ENCODE measurements around the gene KCNH2.

- TF ChIP-seq ZHX1 (CRISPR knock-in tag; IDR thresholded peaks at IDR 0.05; ENCODE audit: low read depth) (no peak), ATF4 (CRISPR knock-in tag; IDR thresholded peaks at IDR 0.05) (no peak), ZNF501 (CRISPR knock-in tag; IDR thresholded peaks at IDR 0.05) (no peak), KLF16 (CRISPR knock-in tag; IDR thresholded peaks at IDR 0.05) (no peak), ZNF180 (CRISPR knock-in tag; IDR thresholded peaks at IDR 0.05; ENCODE audit: borderline replicate concordance, low read depth) (no peak), FOXA1 (IDR thresholded peaks at IDR 0.05) (no peak), FOXA1 (CRISPR knock-in tag; IDR thresholded peaks at IDR 0.05) (no peak), SMYD3 (CRISPR knock-in tag; IDR thresholded peaks at IDR 0.05) (no peak)
Measured at GRCh38 chr7:150911590-150912267, 66.4 kb downstream of the KCNH2 start.

Data from HepG2 (cell line).